NCI-H1105 treated with DMSO at 0.1 percent for 48 hours (cell line): ENCODE measurements around the gene TMEM47.

Source experiments
- DNase-seq: peaks from one replicate; lab custom pipeline; 2025; lab: John Stamatoyannopoulos, UW

The TMEM47 gene

GRCh38 chrX:34656842-34657725 is at the start of gene TMEM47:
TMEM47 (minus strand) TSS chrX:34657285; CDS start chrX:34657029, 256 bp downstream.
- DNase-seq = peak; percentile 35

- no peak for DNase-seq
Measured at GRCh38 chrX:34687095-34687494, 30.0 kb upstream of the TMEM47 start.

- DNase-seq = no peak
Measured at GRCh38 chrX:34659575-34659974, 2.5 kb upstream of the TMEM47 start.

DNA sequence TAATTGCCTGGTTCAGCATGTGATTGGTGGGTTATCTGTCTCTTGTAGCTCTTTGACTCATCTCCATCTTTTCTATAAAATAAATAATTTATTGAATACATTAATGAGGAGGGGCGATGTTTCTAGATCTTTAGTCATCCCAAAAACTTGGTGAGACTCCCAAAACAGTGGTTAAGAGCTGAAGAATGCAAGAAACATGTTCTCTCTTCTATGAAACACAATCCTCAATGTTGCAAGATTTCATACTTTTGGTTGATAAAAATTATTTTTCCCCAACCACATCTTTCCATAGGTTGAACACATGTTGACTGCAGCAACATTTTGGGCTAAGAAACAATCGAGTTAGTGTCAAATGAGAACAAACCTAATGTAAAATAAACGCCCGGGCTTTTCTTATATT is 1.2 kb upstream of the TMEM47 start:
- DNase-seq = no peak

DNA sequence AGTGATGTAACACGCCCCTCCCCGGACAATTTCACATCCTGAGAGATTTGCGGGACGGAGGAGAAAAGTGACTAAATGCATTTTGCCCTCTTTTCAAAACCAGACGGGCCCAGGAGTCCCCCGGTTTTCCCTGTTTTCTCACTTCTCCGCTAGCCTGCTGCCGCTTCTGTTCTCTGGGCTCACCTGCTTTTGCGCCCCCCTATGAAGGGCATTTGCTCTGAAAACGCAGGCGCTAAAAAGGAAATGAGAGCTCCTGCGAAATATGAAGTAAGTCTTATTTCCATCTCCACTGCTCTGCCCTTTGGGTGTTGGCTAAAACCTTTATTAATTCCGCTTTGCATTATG is 613 bp upstream of the TMEM47 start:
- DNase-seq = no peak

- DNase-seq = no peak
Measured at GRCh38 chrX:34656467-34656841, 631 bp downstream of the TMEM47 start.

- no peak for DNase-seq
Measured at GRCh38 chrX:34655501-34656455, 1.3 kb downstream of the TMEM47 start.

DNA sequence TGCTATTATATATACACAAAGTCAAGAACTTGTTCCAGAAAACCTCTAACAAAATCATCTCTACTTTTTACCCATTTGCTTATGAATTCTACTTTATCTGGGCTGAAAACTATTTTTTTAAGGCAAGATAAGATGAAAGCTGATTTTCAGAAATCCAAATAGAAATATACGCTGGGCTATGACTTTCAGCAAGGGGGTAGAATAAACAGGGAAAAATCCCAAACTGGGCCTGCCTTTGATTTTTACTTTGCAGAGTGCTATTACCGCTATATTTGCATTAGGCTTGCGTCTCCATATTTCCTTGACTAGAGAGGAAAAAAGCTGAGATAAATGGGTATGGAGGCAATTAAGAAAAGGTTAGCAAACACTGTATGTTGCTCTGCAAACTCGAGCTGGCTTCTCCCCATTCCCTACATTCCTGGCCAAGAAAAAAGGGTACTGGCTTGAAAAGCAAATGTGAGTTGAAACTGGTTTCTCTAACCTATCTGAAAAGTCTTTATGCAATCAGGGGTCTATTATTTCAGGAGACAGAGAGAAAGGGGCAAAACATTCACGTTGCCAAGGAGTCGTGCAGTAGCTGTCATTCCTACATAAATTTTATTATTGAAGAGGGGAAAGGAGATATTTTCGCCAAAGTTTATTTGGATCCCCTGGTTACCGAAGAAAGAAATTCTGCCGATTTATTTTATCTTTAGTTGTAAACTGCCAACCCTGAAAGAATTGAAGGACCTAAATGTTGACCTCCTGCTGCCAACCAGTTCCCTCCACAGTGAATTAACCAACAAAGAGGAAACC is 2.2 kb downstream of the TMEM47 start:
- DNase-seq = no peak

DNA sequence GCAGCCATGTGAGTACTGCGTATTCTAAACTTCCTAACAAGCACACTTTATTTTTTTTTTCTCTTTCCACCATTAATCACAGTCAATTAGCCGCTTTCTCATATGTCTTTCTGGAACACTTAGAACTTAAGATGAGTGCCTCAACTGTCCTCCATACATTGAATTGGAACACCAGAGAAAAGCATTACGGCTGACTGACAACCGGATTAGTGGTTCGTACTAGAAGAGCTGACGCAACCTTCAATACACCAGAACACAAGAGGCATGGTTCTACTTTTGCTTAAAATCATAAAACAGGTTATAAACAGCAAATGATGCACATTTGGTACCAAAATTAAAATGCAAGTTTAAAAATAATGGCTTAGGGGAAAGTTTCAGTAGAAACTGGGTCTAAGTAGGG is 3.3 kb downstream of the TMEM47 start:
- DNase-seq = no peak

GRCh38 chrX:34642849-34643248 is 14.2 kb downstream of the TMEM47 start:
- no peak for DNase-seq

DNA sequence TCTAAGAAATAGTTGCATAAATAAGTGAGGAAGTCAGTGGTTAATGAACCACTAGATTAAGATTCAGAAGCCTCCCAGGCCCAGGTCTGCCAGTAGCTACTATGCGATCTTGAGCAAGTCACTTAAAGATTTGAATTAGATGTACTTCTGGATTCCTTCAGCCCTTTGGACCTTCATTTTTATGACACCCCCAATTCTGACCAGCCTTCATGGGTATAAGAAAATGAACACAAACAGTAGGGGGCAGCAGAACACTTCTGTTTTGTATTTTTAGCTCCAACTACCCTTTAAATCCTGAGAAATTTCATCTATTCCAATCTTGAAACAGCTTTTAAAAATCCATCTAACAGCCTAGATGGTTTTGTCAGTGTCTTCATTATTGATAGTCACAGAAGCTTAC is 19.0 kb downstream of the TMEM47 start:
- peak; percentile 1 for DNase-seq

GRCh38 chrX:34634349-34634748 is 22.7 kb downstream of the TMEM47 start:
- DNase-seq = no peak

- DNase-seq = no peak
Measured at GRCh38 chrX:34632384-34632783, 24.7 kb downstream of the TMEM47 start.

DNA sequence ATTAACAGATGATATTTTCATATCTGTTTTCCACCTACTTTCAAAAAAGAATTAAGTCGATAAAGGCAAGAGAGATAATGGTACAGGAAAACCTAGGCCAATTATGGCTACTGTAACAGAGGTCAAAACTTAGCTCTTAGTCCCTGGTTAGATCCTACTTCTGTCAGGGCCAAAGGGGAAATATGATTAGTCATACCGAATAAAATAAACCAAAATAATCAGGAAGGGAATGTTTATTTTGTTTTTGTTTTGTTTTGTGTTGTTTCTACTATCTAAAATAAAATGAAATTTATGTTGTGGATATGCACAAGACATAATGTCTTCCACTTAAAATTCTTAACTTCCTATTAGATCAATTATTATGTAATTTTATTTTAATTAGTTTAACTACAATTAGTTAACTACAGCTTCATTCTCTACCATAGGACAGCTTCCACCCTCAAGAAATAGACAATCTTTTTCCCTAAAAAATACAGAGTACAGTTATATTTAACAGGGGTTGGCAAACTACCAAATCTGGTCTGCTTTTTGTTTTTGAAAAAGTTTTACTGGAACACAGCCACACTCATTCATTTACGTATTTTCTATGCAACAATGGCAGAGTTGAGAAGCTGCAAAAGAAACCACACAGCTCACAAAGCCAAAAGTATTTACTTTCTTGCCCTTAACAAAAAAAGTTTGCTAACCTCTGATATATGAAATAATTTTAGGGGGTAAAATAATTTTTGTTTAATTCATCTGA is 25.4 kb downstream of the TMEM47 start:
- DNase-seq = no peak

DNA sequence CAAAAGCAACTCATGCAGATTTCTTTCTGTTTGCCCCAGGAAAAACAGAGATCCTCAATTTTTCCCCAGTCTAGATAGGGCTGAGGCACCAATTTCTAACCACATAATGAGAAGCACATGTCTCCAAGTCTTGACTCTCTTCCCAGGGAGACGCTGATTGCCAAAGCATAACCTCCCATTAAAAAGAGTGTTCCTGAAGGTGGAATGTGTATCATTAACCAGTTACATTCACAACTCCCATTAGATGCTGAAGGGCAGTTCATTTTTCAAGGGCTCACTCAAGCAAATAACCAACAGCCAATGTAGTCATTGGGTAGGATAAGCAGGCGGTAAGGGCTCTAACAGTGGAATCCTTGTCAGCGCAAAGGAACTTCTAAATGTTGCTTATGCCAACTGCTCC is 27.5 kb downstream of the TMEM47 start:
- no peak for DNase-seq

DNA sequence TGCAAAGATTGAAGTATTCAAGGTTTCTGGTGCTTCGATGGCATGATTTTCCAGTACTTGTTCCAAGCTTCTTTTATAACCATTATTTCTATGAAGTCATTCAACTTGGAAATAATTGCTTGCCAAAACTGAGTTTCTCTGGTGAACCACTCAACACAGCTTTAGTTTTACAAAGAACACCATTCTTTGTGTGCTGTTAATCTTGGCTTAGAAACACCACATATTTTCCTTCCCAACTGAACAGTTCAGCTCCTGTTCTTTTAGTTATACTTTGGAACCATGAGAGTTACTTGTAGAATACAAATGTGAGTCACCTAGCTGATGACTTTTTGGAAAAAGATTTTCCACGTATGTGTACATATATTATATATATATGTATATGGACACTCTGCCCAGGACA is 32.7 kb downstream of the TMEM47 start:
- no peak for DNase-seq

GRCh38 chrX:34619920-34620319 is 37.2 kb downstream of the TMEM47 start:
- DNase-seq = no peak

DNA sequence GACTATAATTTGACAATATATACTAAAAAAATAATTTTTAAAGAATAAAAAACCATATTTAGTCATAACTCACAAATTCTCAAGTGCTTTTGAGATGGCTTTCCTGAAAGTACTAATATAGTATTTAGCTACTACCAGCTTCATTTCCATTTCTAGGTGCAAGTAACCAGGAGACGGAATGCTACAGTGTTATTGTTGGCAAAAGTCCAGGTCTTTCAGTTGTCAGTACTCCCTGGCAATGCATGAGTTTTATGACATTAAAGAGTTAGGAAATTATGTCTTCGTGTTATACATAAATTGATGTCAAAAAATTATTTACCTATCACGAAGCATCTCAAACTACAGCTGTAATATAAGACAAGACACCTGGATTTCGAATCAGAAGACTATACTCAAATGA is 45.0 kb downstream of the TMEM47 start:
- DNase-seq = no peak

- DNase-seq = no peak
Measured at GRCh38 chrX:34598362-34598761, 58.7 kb downstream of the TMEM47 start.

DNA sequence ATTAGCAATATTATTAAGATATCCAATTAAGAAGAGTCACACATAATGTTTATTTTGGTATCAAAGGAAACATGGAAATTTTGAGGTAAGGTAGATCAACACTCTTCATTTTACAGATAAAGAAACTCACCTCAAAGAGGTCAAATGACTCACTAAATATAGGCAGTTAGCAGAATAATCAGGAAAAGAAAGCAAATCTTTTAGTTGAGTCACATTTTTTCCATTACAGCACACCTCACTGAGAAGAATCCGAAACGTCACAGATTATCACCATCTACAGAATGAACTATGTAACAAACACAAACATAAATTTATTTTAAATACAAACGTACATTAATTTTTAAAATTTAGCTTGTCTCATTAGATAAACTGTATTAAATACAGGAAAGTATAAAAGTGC is 70.1 kb downstream of the TMEM47 start:
- no peak for DNase-seq

- DNase-seq = no peak
Measured at GRCh38 chrX:34586346-34586911, 70.7 kb downstream of the TMEM47 start.
